NT2/D1 (cell line): ENCODE results near the gene GSTO2.

ENCODE experiments used
- DNase-seq: peaks from one replicate; pipeline ENCODE4 v3.0.0-alpha.2; 2011; ENCODE audit warnings: low read depth, low spot score
- H3K27me3 ChIP-seq: 2 replicates; pipeline ENCODE4 v1.6.0; 2011; ENCODE audit warnings: mild to moderate bottlenecking; ENCODE audit not compliant: insufficient read length, insufficient read depth
- H3K36me3 ChIP-seq: 2 replicates; pipeline ENCODE4 v1.6.1; 2011; ENCODE audit warnings: mild to moderate bottlenecking, low read length, mixed read lengths; ENCODE audit not compliant: insufficient read depth, insufficient read length
- H3K4me1 ChIP-seq: 2 replicates; pipeline ENCODE4 v1.5.1; 2011; ENCODE audit not compliant: insufficient read depth, insufficient read length
- H3K4me3 ChIP-seq: 2 replicates; pipeline ENCODE4 v1.5.1; 2011; ENCODE audit warnings: low read depth; ENCODE audit not compliant: insufficient read length
- H3K9ac ChIP-seq: 2 replicates; pipeline ENCODE4 v1.6.0; 2011; ENCODE audit warnings: low read depth; ENCODE audit not compliant: insufficient read length
- H3K9me3 ChIP-seq: 2 replicates; pipeline ENCODE4 v1.5.1; 2011; ENCODE audit warnings: mild to moderate bottlenecking, low read length; ENCODE audit not compliant: insufficient read depth
- SUZ12 ChIP-seq: IDR thresholded peaks from 2 replicates; pipeline ENCODE4 v1.6.1; 2011; ENCODE audit not compliant: insufficient read length, insufficient read depth; ENCODE audit errors: extremely low read depth
- YY1 ChIP-seq: IDR thresholded peaks from 2 replicates; pipeline ENCODE4 v1.6.1; 2011; ENCODE audit not compliant: insufficient read length, insufficient read depth
- ZNF274 ChIP-seq: IDR thresholded peaks from 2 replicates; pipeline ENCODE4 v1.6.1; 2011; ENCODE audit warnings: mild to moderate bottlenecking, low read depth, low read length

The GSTO2 gene

GRCh38 chr10:104314591-104315485 lies 45.9 kb downstream of the GSTO2 start:
- peaks cover 5% of the 10 kb centered on the region for H3K4me1 ChIP-seq
- H3K9ac ChIP-seq: no peak overlapping the region
- DNase-seq: no peak
- no peaks in the 10 kb centered on the region for H3K27me3 ChIP-seq
- no peak for TF ChIP-seq SUZ12
- no peak for TF ChIP-seq YY1
- no peak for TF ChIP-seq ZNF274
- H3K4me3 ChIP-seq: no peak overlapping the region
- H3K9me3 ChIP-seq: no peaks in the 10 kb centered on the region
- H3K36me3 ChIP-seq: peaks cover 60% of the 10 kb centered on the region

- no peak overlapping the region for H3K9ac ChIP-seq
- no peaks in the 10 kb centered on the region for H3K27me3 ChIP-seq
- TF ChIP-seq ZNF274 (no peak), SUZ12 (no peak), YY1 (no peak)
- H3K4me3 ChIP-seq: no peak overlapping the region
- peaks cover 56% of the 10 kb centered on the region for H3K36me3 ChIP-seq
- peaks cover 5% of the 10 kb centered on the region for H3K4me1 ChIP-seq
- DNase-seq: no peak
- H3K9me3 ChIP-seq: no peaks in the 10 kb centered on the region
Observed at GRCh38 chr10:104315486-104315921, 46.5 kb downstream of the GSTO2 start.

- H3K4me3 ChIP-seq: no peak overlapping the region
- TF ChIP-seq SUZ12: no peak
- TF ChIP-seq ZNF274: no peak
- TF ChIP-seq YY1: no peak
- no peak overlapping the region for H3K9ac ChIP-seq
- peaks cover 46% of the 10 kb centered on the region for H3K36me3 ChIP-seq
- H3K27me3 ChIP-seq: no peaks in the 10 kb centered on the region
- H3K4me1 ChIP-seq: peaks cover 5% of the 10 kb centered on the region
- H3K9me3 ChIP-seq: no peaks in the 10 kb centered on the region
- DNase-seq: no peak
Observed at GRCh38 chr10:104316321-104317099, 47.5 kb downstream of the GSTO2 start.

GRCh38 chr10:104317269-104317710 lies 48.3 kb downstream of the GSTO2 start:
- DNase-seq: no peak
- H3K4me3 ChIP-seq: no peak overlapping the region

GRCh38 chr10:104317726-104318299 lies 48.8 kb downstream of the GSTO2 start:
- Histone ChIP-seq H3K4me3 (no peak overlapping the region), H3K9me3 (no peaks in the 10 kb centered on the region), H3K36me3 (peaks cover 43% of the 10 kb centered on the region), H3K9ac (no peak overlapping the region), H3K4me1 (peaks cover 10% of the 10 kb centered on the region), H3K27me3 (no peaks in the 10 kb centered on the region)
- TF ChIP-seq YY1: no peak
- TF ChIP-seq SUZ12: no peak
- no peak for TF ChIP-seq ZNF274
- no peak for DNase-seq

More at GRCh38 chr10:104317269-104317710, 48.3 kb downstream of the GSTO2 start:
- H3K27me3 ChIP-seq: no peaks in the 10 kb centered on the region
- H3K9me3 ChIP-seq: no peaks in the 10 kb centered on the region
- no peak overlapping the region for H3K9ac ChIP-seq
- peaks cover 5% of the 10 kb centered on the region for H3K4me1 ChIP-seq
- TF ChIP-seq YY1: no peak
- TF ChIP-seq ZNF274: no peak
- TF ChIP-seq SUZ12: no peak
- peaks cover 48% of the 10 kb centered on the region for H3K36me3 ChIP-seq

- TF ChIP-seq ZNF274: no peak
- TF ChIP-seq SUZ12: no peak
- H3K9me3 ChIP-seq: no peaks in the 10 kb centered on the region
- H3K36me3 ChIP-seq: peaks cover 37% of the 10 kb centered on the region
- peaks cover 11% of the 10 kb centered on the region for H3K4me1 ChIP-seq
- H3K4me3 ChIP-seq: no peak overlapping the region
- no peak for DNase-seq
- no peak overlapping the region for H3K9ac ChIP-seq
- no peaks in the 10 kb centered on the region for H3K27me3 ChIP-seq
Observed at GRCh38 chr10:104318326-104318725, 49.3 kb downstream of the GSTO2 start.
